A673 (cell line): ENCODE data around the gene XPNPEP3. TPM values are rescaled to one million over a fixed set of nuclear protein-coding genes. Genes with fewer than 3 reads are reported as not detected.
"Not testable (repeated sequence)": the region's sequence is repeated elsewhere in the genome, so short reads cannot be mapped to it uniquely, and the experiment has no call there.

Experiments used
- BruUV-seq: library from RNA; stranded (reverse); fragments of 400-500 nt; replicated peaks from 2 replicates; lab custom pipeline; 2021; lab: Mats Ljungman, UMichigan
- CTCF ChIA-PET: fragments of 300-600 bp; sonication (Branson Sonifier 250); formaldehyde crosslinking; loops from one replicate; lab custom pipeline; 2022; ENCODE audit warnings: antibody characterized with exemption; lab: Charles Lee
- POLR2A ChIA-PET: fragments of 300-600 bp; sonication (Branson Sonifier 250); formaldehyde crosslinking; loops from one replicate; lab custom pipeline; 2022; ENCODE audit warnings: antibody characterized with exemption; ENCODE audit not compliant: low non-redundant PET; lab: Charles Lee
- DNase-seq: peaks from one replicate; pipeline ENCODE4 v3.0.0-alpha.2; 2015; ENCODE audit warnings: low spot score
- H3K27ac ChIP-seq: fragments of 200-600 bp; sonication (generic); 2 replicates; pipeline ENCODE4 v1.5.1; 2016; ENCODE audit warnings: mixed run types, low read depth, mild to moderate bottlenecking, mixed read lengths, antibody characterized with exemption, low read length; ENCODE audit not compliant: poor library complexity, severe bottlenecking
- H3K27me3 ChIP-seq: fragments of 200-600 bp; sonication (generic); replicated peaks from 2 replicates; pipeline ENCODE4 v1.6.1; 2017; ENCODE audit warnings: mixed run types, low read depth, mild to moderate bottlenecking, mixed read lengths, antibody characterized with exemption, low read length; ENCODE audit not compliant: insufficient read depth, poor library complexity
- H3K36me3 ChIP-seq: fragments of 200-600 bp; sonication (generic); 2 replicates; pipeline ENCODE4 v1.6.1; 2016; ENCODE audit warnings: mixed run types, mild to moderate bottlenecking, mixed read lengths, antibody characterized with exemption, low read length; ENCODE audit not compliant: insufficient read depth, poor library complexity, severe bottlenecking
- H3K4me1 ChIP-seq: fragments of 200-600 bp; sonication (generic); 2 replicates; pipeline ENCODE4 v1.6.1; 2017; ENCODE audit warnings: mixed run types, mild to moderate bottlenecking, mixed read lengths, antibody characterized with exemption, low read length; ENCODE audit not compliant: insufficient read depth, poor library complexity, severe bottlenecking
- H3K4me3 ChIP-seq: fragments of 200-600 bp; sonication (generic); 2 replicates; pipeline ENCODE4 v1.5.1; 2016; ENCODE audit warnings: low read depth, mixed run types, mild to moderate bottlenecking, mixed read lengths, low read length; ENCODE audit not compliant: poor library complexity, severe bottlenecking
- H3K9me3 ChIP-seq: fragments of 200-600 bp; sonication (generic); 2 replicates; pipeline ENCODE4 v1.6.1; 2016; ENCODE audit warnings: mixed run types, low read depth, mild to moderate bottlenecking, mixed read lengths, antibody characterized with exemption, low read length; ENCODE audit not compliant: poor library complexity, severe bottlenecking
- EZH2 ChIP-seq: fragments of 200-600 bp; sonication (generic); IDR thresholded peaks from 2 replicates; pipeline ENCODE4 v1.6.1; 2017; ENCODE audit warnings: borderline replicate concordance, low read depth, mild to moderate bottlenecking, mixed read lengths, antibody characterized with exemption, low read length; ENCODE audit not compliant: poor library complexity, severe bottlenecking
- intact Hi-C: fragments of 100-400 bp; cut with micrococcal nuclease; formaldehyde crosslinking; loops from one replicate; pipeline ENCODE4 v1.10.0; 2022; ENCODE audit not compliant: unreplicated experiment
- total RNA-seq: library from RNA; stranded (reverse); gene quantifications from 2 replicates; pipeline ENCODE4 v1.2.3, GENCODE V29; 2021
- TF ChIP-seq, protein P1 (sequence below): fragments of 300-800, 200-600 bp; sonication (generic); conservative IDR thresholded peaks from 2 replicates; pipeline ENCODE4 v1.5.1; 2017; ENCODE audit warnings: low read depth, mild to moderate bottlenecking, antibody characterized with exemption, low read length, moderate library complexity, mixed read lengths

The XPNPEP3 gene
- total RNA-seq, 1 experiment from 2014 or later, result 31.3 TPM

DNA sequence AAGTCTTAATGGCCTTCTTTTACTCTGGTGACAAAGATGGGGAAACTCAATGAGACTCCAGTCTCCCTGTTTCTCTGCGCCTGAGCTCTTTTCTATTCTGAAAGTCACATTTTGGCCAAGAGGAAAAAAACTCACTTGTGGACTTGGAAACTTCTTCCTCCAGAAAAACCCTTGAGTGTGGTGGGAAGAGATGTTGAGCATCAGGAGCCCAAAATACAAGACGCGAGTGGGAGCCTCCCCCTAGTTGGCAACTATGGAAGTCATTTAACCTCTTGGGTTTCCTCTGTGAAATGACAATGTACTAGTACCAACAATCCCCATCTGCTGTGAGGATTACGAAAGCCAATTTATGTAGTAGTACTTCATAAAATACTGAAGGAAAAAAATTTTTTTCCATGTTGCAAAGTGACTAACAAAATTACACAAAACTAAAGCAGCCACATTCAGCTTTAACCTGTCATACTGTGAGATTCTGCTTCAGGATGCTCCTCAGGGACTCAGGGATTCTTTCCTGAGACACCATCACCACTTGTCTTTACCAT is 37.3 kb upstream of the XPNPEP3 start:
- Histone ChIP-seq H3K9me3 (no peaks in the 10 kb centered on the region), H3K4me3 (peak overlapping the region; percentile 85), H3K27me3 (no peaks in the 10 kb centered on the region), H3K27ac (peak overlapping the region; percentile 87), H3K36me3 (peaks cover 19% of the 10 kb centered on the region), H3K4me1 (peaks cover 15% of the 10 kb centered on the region)
- intact Hi-C loops, result loop anchor here (1.0 kb wide), 2 partner anchors 37 to 136 kb away; partner anchors contain the start of gene ST13
- TF ChIP-seq, protein P1, sequence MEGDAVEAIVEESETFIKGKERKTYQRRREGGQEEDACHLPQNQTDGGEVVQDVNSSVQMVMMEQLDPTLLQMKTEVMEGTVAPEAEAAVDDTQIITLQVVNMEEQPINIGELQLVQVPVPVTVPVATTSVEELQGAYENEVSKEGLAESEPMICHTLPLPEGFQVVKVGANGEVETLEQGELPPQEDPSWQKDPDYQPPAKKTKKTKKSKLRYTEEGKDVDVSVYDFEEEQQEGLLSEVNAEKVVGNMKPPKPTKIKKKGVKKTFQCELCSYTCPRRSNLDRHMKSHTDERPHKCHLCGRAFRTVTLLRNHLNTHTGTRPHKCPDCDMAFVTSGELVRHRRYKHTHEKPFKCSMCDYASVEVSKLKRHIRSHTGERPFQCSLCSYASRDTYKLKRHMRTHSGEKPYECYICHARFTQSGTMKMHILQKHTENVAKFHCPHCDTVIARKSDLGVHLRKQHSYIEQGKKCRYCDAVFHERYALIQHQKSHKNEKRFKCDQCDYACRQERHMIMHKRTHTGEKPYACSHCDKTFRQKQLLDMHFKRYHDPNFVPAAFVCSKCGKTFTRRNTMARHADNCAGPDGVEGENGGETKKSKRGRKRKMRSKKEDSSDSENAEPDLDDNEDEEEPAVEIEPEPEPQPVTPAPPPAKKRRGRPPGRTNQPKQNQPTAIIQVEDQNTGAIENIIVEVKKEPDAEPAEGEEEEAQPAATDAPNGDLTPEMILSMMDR, result no peak
- no peak for TF ChIP-seq EZH2
- DNase-seq, result peak; percentile 46
- CTCF ChIA-PET, result interaction anchor here (1.8 kb wide), 1 partner anchor 137 kb away, joined by 5 read pairs; no protein-coding TSS in a partner anchor
- POLR2A ChIA-PET, result no interaction called here
- TSS peak; percentile 87 for BruUV-seq

DNA sequence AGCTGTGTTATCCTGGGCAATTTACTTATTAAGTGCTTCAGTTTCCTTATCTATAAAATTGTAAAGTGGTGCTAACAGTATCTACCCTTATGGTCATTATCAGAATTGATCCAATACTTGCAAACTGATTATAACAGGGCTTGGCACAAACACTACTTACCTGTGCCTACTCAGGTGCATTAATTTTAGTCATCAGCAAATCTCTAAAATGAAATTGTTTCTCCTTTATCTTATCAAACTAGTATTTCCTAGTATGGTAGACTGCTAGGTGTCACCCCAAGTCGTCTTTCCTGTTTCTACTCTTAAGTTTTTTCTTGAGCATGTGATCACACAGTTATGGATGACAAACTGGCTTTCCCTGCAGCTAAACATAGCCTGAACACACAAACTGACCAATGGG is 33.5 kb upstream of the XPNPEP3 start:
- H3K36me3 ChIP-seq, result peaks cover 48% of the 10 kb centered on the region
- no peak overlapping the region for H3K4me3 ChIP-seq
- CTCF ChIA-PET, result no interaction called here
- DNase-seq, result no peak
- H3K27ac ChIP-seq, result no peak overlapping the region
- peaks cover 23% of the 10 kb centered on the region for H3K4me1 ChIP-seq
- no peaks in the 10 kb centered on the region for H3K27me3 ChIP-seq
- TF ChIP-seq, protein P1, result no peak
- no peak for TF ChIP-seq EZH2
- H3K9me3 ChIP-seq, result no peaks in the 10 kb centered on the region
- intact Hi-C loops, result no loop called here
- BruUV-seq, result no TSS peak
- POLR2A ChIA-PET, result no interaction called here

DNA sequence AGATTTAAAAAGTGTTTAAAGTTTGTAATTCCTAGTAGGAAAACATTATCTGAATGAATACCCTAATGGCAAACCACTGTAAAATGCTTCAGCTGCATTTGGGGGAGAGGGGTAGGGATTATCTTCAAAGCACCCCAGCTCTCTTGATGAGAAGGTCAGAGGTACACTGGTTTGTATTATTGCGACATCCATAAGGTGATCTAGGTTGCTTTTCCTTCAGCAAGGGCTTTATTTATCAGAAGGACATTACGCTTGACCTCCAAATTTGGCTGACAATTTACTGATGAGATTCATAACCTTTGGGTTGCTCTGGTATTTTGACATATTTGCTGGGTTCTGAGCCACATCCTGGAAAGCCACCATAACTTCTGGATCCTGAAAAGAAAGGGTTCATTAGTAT is 30.7 kb upstream of the XPNPEP3 start:
- not testable (repeated sequence) for DNase-seq

More for the DNA sequence above, 30.7 kb upstream of the XPNPEP3 start:
- POLR2A ChIA-PET, CTCF ChIA-PET, H3K4me3 ChIP-seq, intact Hi-C loops, H3K27ac ChIP-seq, H3K27me3 ChIP-seq, H3K9me3 ChIP-seq: not testable (repeated sequence)
- H3K4me1 ChIP-seq, result peaks cover 46% of the 10 kb centered on the region
- BruUV-seq, result TSS peak; percentile 91
- H3K36me3 ChIP-seq, result peaks cover 67% of the 10 kb centered on the region
